NK-92 (cell line): ENCODE measurements around the gene CNTNAP2.

ENCODE experiments used
- DNase-seq: peaks from one replicate; lab custom pipeline; 2025; ENCODE audit not compliant: unreplicated experiment; lab: John Stamatoyannopoulos, UW

The CNTNAP2 gene

DNA sequence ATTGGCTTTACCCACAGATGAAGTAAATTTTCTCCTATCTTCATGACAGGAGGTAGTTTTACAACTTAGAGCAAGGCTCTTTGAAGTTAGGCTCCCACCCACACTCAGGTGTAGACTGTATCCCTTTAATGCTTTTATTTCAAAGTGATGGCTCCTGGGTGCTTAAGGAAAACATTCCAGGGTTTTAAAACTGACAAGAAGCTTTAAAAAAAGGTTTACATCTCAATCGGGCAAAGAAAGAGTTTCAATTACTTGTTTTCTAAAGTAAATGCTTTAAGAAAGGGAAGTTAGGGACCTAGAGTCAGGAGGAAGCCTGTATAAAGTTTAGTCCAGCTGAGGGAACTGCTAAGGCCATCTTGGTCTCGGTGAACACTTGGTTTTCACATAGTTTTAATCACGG, 1320.1 kb downstream of the CNTNAP2 start:
- no peak for DNase-seq

DNA sequence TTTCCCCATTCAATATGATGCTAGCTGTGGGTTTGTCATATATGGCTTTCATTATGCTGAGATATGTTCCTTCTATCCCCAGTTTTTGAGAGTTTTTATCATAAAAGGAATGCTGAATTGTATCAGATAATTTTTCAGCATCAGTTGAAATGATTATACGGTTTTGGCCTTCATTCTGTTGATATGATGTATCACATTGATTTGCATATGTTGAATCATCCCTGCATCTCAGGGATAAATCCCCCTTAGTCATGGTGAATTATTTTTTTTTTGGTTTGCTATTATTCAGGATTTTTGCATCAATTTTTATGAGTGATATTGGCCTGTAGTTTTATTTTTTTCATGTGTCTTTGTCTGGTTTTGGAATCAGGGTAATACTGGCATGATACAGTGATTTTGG, 1321.6 kb downstream of the CNTNAP2 start:
- no peak for DNase-seq

GRCh38 chr7:147443942-147444341, 1327.3 kb downstream of the CNTNAP2 start:
- no peak for DNase-seq

GRCh38 chr7:147452816-147453215, 1336.2 kb downstream of the CNTNAP2 start:
- no peak for DNase-seq

GRCh38 chr7:147465223-147465622, 1348.6 kb downstream of the CNTNAP2 start:
- no peak for DNase-seq

- DNase-seq, result no peak
These were observed 1356.0 kb downstream of the CNTNAP2 start for GRCh38 chr7:147472556-147472955.

- DNase-seq, result no peak
These were observed 1358.3 kb downstream of the CNTNAP2 start for GRCh38 chr7:147474862-147475261.

- no peak for DNase-seq
These were observed 1360.9 kb downstream of the CNTNAP2 start for GRCh38 chr7:147477526-147477925.

GRCh38 chr7:147478796-147479195, 1362.2 kb downstream of the CNTNAP2 start:
- no peak for DNase-seq

- DNase-seq, result no peak
These were observed 1367.2 kb downstream of the CNTNAP2 start for GRCh38 chr7:147483634-147484292.

DNA sequence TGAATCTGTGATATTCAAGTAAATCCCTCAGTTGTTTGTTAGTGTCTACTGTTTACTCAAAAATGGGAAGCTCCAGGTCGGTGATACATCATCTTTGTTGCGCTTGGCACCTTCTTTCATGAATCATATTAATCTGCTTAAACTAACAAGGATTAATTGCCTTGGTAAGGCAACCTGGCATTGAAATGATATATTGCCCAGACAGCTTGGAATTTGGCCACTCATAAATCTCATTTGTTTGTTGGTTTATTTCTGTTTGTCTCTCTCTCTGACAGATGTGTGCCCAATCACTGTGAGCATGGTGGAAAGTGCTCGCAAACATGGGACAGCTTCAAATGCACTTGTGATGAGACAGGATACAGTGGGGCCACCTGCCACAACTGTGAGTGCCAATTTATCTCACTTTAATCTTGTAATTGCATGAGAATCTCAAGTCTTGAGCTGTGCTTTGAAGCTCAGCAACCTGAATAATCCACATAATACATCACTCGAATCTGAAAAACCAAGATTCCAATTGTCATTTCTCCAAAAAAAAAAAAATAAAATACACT, 1369.1 kb downstream of the CNTNAP2 start:
- no peak for DNase-seq

- no peak for DNase-seq
These were observed 1376.0 kb downstream of the CNTNAP2 start for GRCh38 chr7:147492606-147493005.

GRCh38 chr7:147496209-147496608, 1379.6 kb downstream of the CNTNAP2 start:
- DNase-seq, result no peak

GRCh38 chr7:147497246-147497645, 1380.6 kb downstream of the CNTNAP2 start:
- DNase-seq, result no peak

- DNase-seq, result no peak
These were observed 1381.5 kb downstream of the CNTNAP2 start for GRCh38 chr7:147498081-147498480.

DNA sequence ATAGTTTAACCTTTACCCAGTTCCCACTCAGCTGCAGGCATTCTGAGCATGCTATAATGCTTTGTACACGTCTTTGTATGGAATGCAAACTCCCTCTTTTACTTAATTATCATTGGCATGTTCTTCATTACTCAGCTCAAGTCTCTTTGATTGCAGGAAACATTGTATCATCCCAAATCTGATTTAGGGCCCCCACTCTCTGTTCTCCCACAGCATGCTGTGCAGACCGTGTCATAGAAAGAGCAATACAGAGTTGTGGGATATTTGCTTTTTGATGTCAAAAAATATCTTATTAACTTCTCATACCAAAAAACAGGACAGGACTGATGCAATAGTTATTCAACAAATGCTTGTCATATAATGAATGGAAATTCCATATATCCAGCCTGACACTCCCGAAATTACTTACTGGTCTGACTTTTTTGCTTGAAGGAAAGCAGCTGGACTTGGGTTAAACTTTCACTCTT, 1392.5 kb downstream of the CNTNAP2 start:
- DNase-seq, result no peak

- DNase-seq, result no peak
These were observed 1393.1 kb downstream of the CNTNAP2 start for GRCh38 chr7:147509541-147510200.

GRCh38 chr7:147510201-147510542, 1393.6 kb downstream of the CNTNAP2 start:
- no peak for DNase-seq

DNA sequence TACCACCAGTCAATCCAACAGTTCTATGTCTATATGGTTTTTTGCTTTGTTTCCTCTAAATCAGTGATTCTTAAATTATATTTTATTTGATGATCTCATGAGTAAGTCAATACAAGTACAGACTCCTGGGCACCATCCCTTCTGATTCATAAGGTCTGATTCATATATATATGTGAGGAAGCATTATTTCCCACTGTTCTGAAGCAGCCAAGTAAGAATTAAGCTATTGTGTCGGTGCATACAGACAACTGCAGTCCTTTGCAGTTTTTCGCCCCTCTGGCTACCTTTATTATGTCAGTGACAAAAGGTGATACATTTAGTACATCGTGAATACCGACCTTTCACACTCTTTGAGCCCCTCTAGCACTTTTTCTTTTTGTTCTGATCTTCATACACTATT, 1394.3 kb downstream of the CNTNAP2 start:
- DNase-seq, result no peak

DNA sequence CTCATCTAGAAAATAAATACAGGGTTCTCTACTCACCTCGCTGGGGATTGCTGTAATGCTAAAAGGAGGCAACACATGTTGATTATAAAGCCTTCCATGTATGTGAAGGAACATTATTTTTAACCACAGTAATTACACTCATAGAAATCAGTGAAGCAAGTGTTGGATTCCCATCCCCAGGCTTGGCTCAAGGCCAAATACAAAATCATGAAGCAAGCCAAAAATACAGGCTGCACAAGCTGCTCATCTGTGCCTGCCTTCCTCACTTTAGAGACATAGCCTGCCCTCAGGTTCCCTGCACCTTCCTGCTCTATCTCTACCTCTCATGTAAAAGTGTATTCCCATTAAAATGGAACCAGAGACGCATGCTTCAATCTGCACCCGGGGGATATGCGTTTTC, 1396.8 kb downstream of the CNTNAP2 start:
- DNase-seq, result no peak

DNA sequence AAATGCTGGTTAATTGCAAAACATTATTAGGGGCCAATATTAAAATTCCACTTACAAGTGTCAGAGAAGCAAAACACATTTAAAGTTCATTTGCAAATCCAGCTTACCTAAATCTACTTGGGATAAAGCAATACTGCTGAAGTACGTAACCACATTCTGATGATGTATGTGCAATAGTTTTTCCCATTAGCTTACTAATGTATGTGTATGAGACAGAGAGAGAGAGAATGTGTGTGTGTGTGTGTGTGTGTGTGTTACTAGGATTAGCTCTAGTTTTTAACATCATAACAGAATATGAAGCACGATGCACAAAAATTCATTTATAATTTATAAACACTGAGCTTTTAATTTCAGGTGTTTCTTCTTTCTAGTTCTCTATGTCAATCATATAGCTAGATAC, 1399.8 kb downstream of the CNTNAP2 start:
- DNase-seq, result no peak

- DNase-seq, result no peak
These were observed 1402.5 kb downstream of the CNTNAP2 start for GRCh38 chr7:147519062-147519461.

DNA sequence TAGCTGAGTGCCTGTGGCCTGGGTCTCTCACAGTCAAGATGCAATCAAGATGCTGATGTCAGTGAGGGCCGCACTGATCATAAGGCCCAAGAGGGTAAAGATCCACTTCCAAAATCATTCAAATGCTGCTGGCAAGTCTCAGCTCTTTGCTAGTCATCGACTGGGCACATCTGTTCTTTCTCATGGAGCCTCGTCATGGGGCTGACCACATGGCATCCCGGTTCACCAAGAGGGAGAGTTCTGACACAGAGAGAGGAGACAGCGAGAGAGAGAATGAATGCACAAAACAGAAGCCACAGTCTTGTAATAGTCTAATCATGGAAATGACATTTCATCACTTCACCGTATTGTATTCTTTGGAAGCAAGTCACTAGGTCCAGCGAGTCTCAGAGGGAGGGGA, 1406.5 kb downstream of the CNTNAP2 start:
- DNase-seq, result no peak
